ENCODE results near the gene LSAMP. TPM values are rescaled to one million over a fixed set of nuclear protein-coding genes. Genes with fewer than 3 reads are reported as not detected.

The LSAMP gene
- polyA plus RNA-seq, 1 experiment, result 2.7 TPM

GRCh38 chr3:115835946-115836345, 609.3 kb downstream of the LSAMP start:
- H3K4me3 ChIP-seq (ENCODE audit: low read depth, low read length), result no peak overlapping the region
- no peaks in the 10 kb centered on the region for H3K27me3 ChIP-seq (ENCODE audit: control insufficient read depth, insufficient read depth, low read length)
- TF ChIP-seq CTCF (IDR thresholded peaks at IDR 0.05; ENCODE audit: insufficient read depth, low read depth, low read length), result no peak
- no peaks in the 10 kb centered on the region for H3K36me3 ChIP-seq (ENCODE audit: control insufficient read depth, insufficient read depth, low read length)
- POLR2A ChIA-PET, result interaction anchor here (0.6 kb wide), 1 partner anchor 26 kb away, joined by 3 read pairs; no protein-coding TSS in a partner anchor
- CTCF ChIA-PET, result interaction anchor here (0.8 to 2.9 kb wide), 9 partner anchors 10 to 87 kb away, joined by 3 to 18 read pairs (median 4); no protein-coding TSS in a partner anchor
- no peak for DNase-seq (ENCODE audit: low read depth)

- no peak for TF ChIP-seq CTCF (IDR thresholded peaks at IDR 0.05; ENCODE audit: insufficient read depth, low read depth, low read length)
- H3K36me3 ChIP-seq (ENCODE audit: control insufficient read depth, insufficient read depth, low read length), result no peaks in the 10 kb centered on the region
- ChIA-PET POLR2A (interaction anchor here (0.6 kb wide), 1 partner anchor 24 kb away, joined by 3 read pairs; no protein-coding TSS in a partner anchor), CTCF (interaction anchor here (2.9 kb wide), 1 partner anchor 11 kb away, joined by 17 read pairs; no protein-coding TSS in a partner anchor)
- H3K27me3 ChIP-seq (ENCODE audit: control insufficient read depth, insufficient read depth, low read length), result no peaks in the 10 kb centered on the region
- no peak overlapping the region for H3K4me3 ChIP-seq (ENCODE audit: low read depth, low read length)
- peak; percentile 69 for DNase-seq (ENCODE audit: low read depth)
Observed at GRCh38 chr3:115834068-115834467, 611.2 kb downstream of the LSAMP start.

- Histone ChIP-seq H3K4me3 (ENCODE audit: low read depth, low read length) (no peak overlapping the region), H3K27me3 (ENCODE audit: control insufficient read depth, insufficient read depth, low read length) (no peaks in the 10 kb centered on the region), H3K36me3 (ENCODE audit: control insufficient read depth, insufficient read depth, low read length) (no peaks in the 10 kb centered on the region)
- TF ChIP-seq CTCF (IDR thresholded peaks at IDR 0.05; ENCODE audit: insufficient read depth, low read depth, low read length), result no peak
- CTCF ChIA-PET, result interaction anchor here (1.0 to 1.4 kb wide), 3 partner anchors 13 to 49 kb away, joined by 3 to 5 read pairs (median 3); no protein-coding TSS in a partner anchor
- POLR2A ChIA-PET, result interaction anchor here (0.5 kb wide), 1 partner anchor 1219 kb away, joined by 3 read pairs; no protein-coding TSS in a partner anchor
- peak; percentile 27 for DNase-seq (ENCODE audit: low read depth)
Observed at GRCh38 chr3:115833074-115833473, 612.2 kb downstream of the LSAMP start.

GRCh38 chr3:115832265-115832664, 613.0 kb downstream of the LSAMP start:
- CTCF ChIA-PET, result interaction anchor here (0.7 to 1.6 kb wide), 5 partner anchors 12 to 48 kb away, joined by 3 to 5 read pairs (median 3); no protein-coding TSS in a partner anchor
- no peaks in the 10 kb centered on the region for H3K36me3 ChIP-seq (ENCODE audit: control insufficient read depth, insufficient read depth, low read length)
- H3K4me3 ChIP-seq (ENCODE audit: low read depth, low read length), result no peak overlapping the region
- H3K27me3 ChIP-seq (ENCODE audit: control insufficient read depth, insufficient read depth, low read length), result no peaks in the 10 kb centered on the region
- POLR2A ChIA-PET, result interaction anchor here (0.5 kb wide), 1 partner anchor 1220 kb away, joined by 3 read pairs; no protein-coding TSS in a partner anchor
- no peak for TF ChIP-seq CTCF (IDR thresholded peaks at IDR 0.05; ENCODE audit: insufficient read depth, low read depth, low read length)
- DNase-seq (ENCODE audit: low read depth), result no peak

- no peaks in the 10 kb centered on the region for H3K36me3 ChIP-seq (ENCODE audit: control insufficient read depth, insufficient read depth, low read length)
- TF ChIP-seq CTCF (IDR thresholded peaks at IDR 0.05; ENCODE audit: insufficient read depth, low read depth, low read length), result no peak
- no peaks in the 10 kb centered on the region for H3K27me3 ChIP-seq (ENCODE audit: control insufficient read depth, insufficient read depth, low read length)
- ChIA-PET CTCF (interaction anchor here (0.6 to 1.6 kb wide), 5 partner anchors 9 to 46 kb away, joined by 3 to 6 read pairs (median 3); no protein-coding TSS in a partner anchor), POLR2A (no interaction called here)
- no peak overlapping the region for H3K4me3 ChIP-seq (ENCODE audit: low read depth, low read length)
- DNase-seq (ENCODE audit: low read depth), result no peak
Observed at GRCh38 chr3:115831864-115832263, 613.4 kb downstream of the LSAMP start.
